HG03575 (cell line): ENCODE measurements around the gene LSAMP.
"Not testable (repeated sequence)": the region's sequence is repeated elsewhere in the genome, so short reads cannot be mapped to it uniquely, and the experiment has no call there.

Experiments used
- ATAC-seq: cut with Tn5 transposase; IDR thresholded peaks from one replicate; pipeline ENCODE4 v1.9.1; 2021; ENCODE audit not compliant: unreplicated experiment, insufficient number of reproducible peaks, low FRiP score; ENCODE audit errors: extremely low read depth

The LSAMP gene

GRCh38 chr3:115859002-115859807 lies 586.1 kb downstream of the LSAMP start:
- ATAC-seq: no peak

DNA sequence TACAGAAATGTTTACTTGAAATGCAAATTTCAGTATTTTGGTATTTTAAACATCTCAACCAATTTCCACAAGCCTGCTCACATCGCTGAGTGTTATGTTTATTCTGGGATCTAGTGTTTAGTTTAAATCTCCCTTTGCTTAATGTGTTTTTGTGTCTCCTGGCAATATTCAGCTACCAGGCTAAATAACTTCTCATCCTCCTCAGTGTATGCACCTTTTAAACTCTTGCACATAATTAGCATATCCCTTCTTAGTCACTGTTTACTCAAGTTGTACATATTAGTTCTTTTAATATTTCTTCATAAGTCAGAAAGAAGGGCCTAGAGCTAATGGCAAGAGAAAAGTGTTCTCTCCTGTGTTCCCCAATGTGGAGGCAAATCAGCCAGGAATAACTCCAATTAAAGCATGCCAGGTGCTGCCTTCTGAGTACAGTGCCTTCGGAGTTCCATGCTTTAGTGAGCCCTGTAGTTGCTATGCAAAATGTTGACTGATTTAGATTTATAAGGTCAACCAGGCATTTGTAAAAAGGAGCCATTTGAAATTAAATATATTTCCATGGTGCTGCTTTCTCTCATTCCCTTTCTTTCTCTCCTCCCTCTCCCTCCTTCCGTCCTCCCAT lies 587.7 kb downstream of the LSAMP start:
- ATAC-seq: no peak

DNA sequence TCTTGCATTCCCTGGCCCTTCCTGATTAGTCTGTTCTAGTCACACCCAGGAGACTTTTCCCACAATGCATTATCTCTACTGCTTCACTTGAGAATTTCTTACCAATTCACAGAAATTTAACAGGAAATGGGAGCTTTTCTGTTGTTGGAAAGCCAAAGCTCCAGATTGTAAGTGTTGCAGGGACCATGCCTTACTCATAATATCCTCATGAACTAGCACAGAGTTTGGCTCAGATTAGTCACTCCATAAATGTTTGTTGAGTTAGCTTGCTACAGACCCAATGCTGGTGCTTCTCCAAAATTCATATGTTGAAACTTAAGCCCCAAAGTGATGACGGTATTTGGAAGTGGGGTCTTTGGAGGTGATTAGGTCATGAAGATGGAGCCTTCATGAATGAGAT lies 589.4 kb downstream of the LSAMP start:
- no peak for ATAC-seq

- no peak for ATAC-seq
These were observed 592.2 kb downstream of the LSAMP start for GRCh38 chr3:115853104-115853503.

- no peak for ATAC-seq
These were observed 593.0 kb downstream of the LSAMP start for GRCh38 chr3:115852278-115852677.

GRCh38 chr3:115851571-115851970 lies 593.7 kb downstream of the LSAMP start:
- ATAC-seq: no peak

GRCh38 chr3:115848641-115849040 lies 596.6 kb downstream of the LSAMP start:
- no peak for ATAC-seq

DNA sequence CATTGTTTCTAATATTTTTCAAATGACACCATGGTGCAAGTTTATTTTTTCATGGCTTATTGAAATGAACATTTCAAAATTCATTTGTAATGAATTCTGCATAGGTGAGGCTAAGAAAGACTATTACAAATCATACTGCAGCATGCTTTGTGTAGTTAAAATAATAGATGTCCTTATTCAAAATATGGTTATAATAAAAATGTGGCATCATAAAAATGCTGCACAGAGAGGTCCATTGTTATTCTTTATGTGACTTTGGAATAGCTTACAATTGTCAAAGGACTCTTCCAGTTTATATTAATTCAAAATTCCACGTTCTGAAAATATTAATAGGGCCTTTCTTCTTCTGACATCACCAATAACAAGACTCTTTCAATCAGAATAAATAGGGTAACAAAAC lies 599.3 kb downstream of the LSAMP start:
- no peak for ATAC-seq

GRCh38 chr3:115844729-115845128 lies 600.6 kb downstream of the LSAMP start:
- not testable (repeated sequence) for ATAC-seq

DNA sequence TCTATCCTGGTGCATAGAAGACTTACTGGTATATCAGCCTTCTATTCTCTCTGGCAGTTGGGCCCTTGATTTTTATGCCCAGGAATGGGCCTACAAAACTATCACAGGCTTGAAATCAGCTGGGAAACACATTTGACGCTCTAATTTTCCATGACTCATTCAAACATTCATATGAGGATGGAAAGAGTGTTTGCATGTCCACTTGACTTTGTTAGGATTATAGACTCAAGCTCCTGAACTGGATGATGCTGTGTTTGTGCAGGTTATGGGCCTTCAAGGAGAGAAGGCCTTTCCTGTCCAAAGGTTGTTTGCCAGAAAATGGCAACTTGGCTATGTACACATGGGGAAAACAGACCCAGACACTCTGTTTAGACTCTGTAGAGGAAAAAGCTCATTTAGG lies 602.1 kb downstream of the LSAMP start:
- ATAC-seq: no peak

GRCh38 chr3:115839246-115839645 lies 606.0 kb downstream of the LSAMP start:
- ATAC-seq: no peak

GRCh38 chr3:115838786-115839185 lies 606.5 kb downstream of the LSAMP start:
- ATAC-seq: no peak

DNA sequence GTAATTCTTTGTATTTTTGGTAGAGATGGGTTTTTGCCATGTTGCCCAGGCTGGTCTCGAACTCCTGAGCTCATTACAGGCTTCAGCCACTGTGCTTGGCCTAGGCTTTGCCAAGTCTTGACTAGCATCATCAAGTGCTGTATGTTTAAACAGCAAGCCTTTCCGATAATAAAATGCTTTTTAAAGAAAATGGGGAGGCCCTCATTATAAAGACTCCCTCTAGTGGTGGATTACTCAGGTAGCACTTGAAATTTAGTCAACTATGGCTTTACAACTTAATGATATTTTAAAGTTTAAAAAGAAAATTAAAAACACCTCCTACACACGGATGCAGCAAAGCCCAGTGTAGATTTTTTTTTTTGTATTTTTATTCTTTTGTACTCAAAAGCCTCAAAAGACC lies 608.3 kb downstream of the LSAMP start:
- no peak for ATAC-seq

DNA sequence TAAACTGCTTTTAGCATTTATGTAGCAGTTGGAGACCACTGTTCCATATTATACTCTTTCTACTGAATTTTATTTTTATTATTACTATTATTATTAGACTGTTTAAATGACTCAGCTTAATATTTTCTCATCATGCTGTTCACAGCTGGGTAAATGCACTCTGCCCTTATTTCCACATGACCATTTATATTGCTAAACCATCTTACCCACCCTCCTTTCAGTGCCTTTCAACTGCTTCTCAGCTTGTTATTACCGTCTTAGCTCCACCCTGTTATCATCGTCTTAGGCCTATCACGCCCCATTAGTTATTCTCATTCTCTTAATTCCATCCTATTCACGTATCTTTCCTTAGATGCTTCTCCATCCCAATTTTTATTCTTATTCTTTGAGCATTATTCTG lies 609.3 kb downstream of the LSAMP start:
- no peak for ATAC-seq

DNA sequence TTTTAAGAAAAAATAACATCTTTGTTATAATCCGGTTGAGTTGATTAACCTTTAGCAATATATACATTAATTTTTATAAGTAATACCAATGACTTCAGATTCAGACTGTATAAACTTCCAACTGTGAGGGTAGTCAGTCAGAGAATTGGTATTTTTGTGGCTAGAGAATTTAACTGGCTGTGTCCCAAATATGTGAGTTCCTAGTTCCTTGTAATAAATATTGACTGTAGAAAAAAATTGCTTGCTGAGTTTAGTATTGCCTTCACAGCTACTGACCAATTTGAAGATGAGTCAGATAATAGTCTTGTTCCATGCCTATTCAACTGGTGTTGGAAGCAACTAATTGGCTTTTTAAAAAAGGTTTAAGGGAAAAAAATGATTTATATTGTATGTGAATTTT lies 611.2 kb downstream of the LSAMP start:
- ATAC-seq: no peak

DNA sequence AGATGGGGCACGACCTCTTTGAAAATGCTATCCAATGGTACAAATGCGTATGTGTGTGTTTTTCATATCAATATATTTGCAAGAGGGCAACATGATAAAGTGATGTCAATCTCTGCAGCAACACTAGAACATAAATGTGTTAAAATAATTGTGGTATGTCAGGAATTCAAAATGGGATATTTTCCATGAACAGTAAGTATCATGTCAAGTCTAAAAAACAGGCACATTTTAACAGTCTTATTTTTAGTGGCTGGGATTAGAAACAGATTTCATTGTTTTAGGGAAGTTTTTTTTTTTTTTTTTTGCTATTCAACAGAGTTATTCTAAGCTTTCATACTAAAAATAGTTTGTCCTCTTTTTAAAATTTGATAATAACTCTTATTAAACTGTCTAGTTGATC lies 612.2 kb downstream of the LSAMP start:
- no peak for ATAC-seq

DNA sequence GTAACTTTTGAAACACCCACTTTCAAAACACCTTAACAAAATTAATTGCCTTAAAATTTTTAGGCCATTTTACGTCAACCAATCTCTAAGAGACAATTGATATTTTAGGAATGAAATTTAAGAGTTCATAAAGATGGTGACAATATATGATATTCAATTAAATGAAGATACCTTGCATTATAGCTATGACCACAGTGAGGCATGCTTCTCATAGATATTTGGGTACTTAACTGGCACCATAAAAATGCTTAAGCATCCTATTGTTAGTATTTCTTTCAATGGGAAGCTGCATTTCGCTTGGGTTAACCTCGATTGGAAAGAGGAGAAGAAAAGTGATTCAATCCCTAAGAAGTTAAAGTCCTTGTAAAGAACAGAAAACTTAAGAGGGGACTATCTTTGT lies 613.0 kb downstream of the LSAMP start:
- ATAC-seq: no peak

- no peak for ATAC-seq
These were observed 613.4 kb downstream of the LSAMP start for GRCh38 chr3:115831864-115832263.

DNA sequence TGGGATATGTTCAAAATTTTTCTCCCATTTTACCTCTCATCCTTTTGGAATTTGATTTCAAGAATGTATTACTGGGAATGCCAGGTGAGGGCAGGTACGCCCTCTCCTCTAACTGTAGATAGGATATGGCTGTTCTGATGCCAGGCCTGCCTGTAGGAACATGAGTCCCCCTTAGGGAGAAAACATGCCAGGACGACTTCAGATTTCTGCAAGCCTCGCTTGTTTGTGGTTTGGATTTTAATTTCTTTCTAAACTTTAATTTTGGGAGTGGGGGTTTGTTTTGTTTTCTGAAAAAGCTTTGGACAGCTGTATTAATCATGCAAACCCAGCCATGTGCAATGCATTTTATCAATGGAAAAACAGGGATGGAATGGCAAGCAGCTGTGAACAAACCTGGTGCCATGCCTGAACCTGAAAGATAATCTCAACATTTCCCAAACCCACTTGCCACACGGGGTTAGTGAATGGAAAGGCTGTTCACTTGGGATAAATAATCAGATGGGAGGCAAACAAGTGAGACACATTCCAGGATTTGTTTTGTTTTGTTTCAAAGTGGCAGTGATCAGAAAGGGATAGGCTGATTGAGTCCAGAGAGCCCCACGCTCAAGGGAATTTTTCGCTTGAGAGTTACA lies 614.4 kb downstream of the LSAMP start:
- ATAC-seq: no peak

DNA sequence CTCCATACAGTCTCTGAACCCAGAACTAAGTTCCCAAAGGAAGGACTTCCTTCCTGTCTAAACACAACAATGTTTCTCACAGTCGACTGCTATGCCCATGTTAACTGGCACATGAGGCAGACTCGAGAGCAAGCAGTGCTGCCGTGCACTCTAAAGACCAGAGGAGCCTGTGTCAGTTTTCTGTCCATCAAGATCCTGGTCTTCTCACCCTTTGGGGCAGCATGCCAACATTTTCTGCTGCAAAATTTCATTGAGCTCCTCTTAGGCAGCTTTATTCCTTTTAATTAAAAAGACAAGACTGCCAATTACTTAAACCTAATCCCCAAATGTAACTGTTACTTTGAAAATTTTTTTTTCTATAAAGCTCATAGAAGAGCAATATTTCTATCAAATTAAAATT lies 616.9 kb downstream of the LSAMP start:
- ATAC-seq: no peak
